Skin of body (tissue), 2 donors: ENCODE results near the gene GATAD2B. TPM values are rescaled to one million over a fixed set of nuclear protein-coding genes. Genes with fewer than 3 reads are reported as not detected.
"Not testable (repeated sequence)": the region's sequence is repeated elsewhere in the genome, so short reads cannot be mapped to it uniquely, and the experiment has no call there.

Experiments used
- DNase-seq: peaks from one replicate; lab custom pipeline; 2025; lab: John Stamatoyannopoulos, UW
- total RNA-seq: library from RNA; depleted of rRNA; stranded (reverse); fragments of >200 nt; gene quantifications from one replicate; pipeline ENCODE4 v1.2.3, GENCODE V29; 2014

GATAD2B gene
- total RNA-seq, 1 donor from 2014 or later: 12.6 TPM

GRCh38 chr1:153796786-153797659 is 125.7 kb downstream of the GATAD2B start:
- no peak for DNase-seq

GRCh38 chr1:153795934-153796785 is 126.6 kb downstream of the GATAD2B start:
- DNase-seq: no peak

DNA sequence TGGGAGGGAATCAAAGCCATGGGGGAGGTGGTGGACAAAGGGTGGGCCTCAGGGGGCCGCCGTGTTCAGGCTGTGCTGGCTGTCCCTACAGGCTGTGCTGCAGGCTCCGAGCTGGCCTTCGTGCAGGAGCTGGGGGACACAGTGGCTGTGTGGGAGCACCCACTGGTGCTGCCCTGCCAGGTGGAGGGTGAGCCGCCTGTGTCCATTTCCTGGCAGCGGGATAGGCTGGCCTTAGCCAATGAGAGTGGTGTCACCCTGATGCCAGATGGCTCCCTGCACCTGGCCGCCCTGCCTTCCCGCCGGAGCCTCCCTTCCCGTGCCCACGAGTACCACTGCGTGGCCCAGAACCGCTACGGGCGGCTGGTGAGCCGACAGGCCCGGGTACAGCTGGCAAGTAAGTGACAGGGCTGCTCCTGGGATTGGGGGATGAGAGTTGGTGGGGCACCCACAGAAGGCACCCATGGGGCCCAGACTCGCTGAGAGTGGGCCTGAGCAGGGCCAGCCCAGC is 127.4 kb downstream of the GATAD2B start:
- DNase-seq: no peak

DNA sequence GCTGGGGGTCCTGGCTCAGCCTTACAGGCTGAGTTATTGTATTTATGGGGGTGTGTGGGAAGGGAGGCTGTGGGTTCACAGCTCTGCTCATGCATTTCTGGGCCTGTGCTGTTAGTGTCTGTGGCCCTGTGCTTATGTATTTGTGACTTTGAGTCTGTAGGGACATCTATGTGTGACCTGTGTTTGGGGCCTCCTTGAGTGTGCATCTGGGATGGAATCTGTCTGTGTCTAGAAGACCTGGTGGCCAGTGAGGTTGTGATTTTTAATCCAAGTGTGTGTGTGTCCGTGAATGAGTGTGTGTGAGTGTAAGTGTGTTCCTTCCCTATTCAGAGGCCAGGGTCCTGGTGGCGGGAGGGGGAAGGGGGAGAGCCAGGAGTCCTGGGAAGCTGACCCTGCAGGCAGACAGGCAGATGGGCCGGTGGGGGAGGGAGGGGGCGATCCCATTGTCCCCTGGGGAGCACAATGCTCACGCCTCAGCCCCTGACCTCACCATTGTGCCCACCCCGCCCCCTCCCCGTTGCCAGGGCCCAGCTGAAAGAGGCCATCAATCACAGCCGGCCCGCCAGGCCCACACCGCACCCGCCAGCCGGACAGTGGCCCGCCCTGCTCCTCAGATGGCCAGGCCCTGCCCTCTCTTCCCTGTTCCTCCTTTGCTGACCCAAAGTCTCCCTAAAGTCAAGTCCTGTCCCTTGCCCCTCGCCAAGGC is 128.0 kb downstream of the GATAD2B start:
- DNase-seq: no peak

DNA sequence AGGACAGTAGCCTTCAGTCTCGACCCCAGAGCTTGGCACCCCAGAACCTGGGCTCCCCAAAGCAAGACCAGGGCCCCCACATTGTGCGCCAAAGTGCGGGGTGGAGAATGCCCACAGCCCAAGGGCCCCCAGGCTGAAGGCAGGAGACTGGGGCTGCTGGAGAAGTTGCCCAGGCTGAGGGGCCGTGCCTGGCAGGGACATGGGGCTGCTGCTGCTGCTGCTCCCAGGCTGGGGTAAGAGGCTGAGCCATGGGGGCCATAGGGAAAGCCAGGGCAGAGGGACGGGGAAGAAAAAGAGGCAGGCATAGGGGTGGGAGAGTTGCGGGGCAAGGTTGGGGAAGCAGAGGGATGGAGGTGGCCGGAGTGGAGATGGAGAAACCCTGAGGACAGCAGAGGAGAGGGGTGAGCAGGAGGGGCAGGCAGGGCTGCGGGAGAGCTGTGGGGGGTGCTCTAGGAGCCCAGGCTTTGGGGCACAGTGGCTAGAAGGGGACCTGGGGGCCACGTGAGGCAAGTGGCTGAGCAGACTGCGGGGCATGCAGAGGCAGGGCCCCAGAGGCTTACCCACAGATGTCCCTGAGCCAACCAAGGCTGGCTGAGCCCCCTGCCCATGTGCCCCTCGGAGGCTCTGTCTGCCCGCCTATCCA is 128.7 kb downstream of the GATAD2B start:
- DNase-seq: no peak

DNA sequence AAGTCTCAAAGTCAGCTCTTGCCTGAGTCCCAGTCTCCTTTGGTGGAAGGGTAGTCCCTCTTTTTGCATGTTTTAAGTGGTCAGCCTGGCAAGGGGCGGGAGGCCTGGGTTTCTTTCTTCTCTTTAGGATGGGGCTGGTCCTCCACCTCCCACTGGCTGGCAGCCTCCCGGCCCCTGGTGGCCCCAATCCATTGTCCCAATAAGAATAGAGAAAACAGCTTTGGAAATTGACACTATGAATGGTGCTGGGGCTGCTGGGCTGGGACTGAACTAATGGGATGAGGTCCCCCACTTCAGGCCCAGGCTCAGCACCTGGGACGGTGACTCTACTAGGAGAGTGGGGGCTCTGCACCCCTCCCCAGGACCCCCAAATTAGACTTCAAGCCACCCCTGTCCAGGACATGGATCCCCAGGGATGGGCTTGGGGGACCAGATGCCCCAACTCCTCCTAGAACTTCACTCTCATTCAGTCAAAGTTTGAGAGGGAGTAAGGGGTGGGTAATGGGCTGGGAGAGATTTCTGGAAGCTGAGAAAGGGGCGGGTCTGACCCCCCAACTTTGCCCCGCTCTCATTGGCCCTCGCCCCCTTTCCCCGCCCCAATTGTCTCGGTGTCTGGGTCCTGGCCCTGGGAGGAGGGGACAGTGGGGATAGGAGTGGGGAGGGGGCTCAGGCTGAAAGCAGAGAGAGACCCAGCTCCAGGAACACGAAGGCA is 129.4 kb downstream of the GATAD2B start:
- no peak for DNase-seq

GRCh38 chr1:153792631-153793041 is 130.1 kb downstream of the GATAD2B start:
- no peak for DNase-seq

DNA sequence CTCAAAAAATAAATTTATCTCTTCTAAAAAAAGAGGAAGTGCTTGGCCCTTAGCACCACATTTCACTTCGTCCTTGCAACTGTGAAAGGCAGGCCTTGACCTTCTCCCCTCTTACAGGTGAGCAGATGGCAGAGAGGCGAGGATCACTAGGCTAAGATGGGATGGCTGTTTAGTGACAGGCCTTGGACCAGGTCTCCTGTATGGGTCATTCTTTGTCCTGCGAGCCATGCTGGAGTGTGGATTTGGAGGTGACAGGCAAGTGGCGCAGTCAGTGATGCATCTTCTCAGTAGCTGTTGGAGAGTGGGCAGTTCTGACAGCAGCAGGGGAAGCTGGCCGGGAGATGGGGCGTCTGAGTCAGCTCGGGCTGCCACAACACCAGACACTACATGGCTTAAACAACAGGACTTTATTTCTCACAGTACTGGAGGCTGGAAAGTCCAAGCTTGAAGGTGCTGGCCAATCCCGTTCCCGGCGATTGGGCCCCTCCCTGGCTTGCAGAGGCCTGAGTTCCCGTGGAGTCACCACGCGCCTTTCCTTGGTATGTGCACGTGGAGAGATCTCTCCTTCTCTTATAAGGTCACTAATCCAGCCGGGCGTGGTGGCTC is 131.0 kb downstream of the GATAD2B start:
- DNase-seq: no peak

- peak; percentile 76 for DNase-seq
Observed at GRCh38 chr1:153790966-153791647, 131.7 kb downstream of the GATAD2B start.

DNA sequence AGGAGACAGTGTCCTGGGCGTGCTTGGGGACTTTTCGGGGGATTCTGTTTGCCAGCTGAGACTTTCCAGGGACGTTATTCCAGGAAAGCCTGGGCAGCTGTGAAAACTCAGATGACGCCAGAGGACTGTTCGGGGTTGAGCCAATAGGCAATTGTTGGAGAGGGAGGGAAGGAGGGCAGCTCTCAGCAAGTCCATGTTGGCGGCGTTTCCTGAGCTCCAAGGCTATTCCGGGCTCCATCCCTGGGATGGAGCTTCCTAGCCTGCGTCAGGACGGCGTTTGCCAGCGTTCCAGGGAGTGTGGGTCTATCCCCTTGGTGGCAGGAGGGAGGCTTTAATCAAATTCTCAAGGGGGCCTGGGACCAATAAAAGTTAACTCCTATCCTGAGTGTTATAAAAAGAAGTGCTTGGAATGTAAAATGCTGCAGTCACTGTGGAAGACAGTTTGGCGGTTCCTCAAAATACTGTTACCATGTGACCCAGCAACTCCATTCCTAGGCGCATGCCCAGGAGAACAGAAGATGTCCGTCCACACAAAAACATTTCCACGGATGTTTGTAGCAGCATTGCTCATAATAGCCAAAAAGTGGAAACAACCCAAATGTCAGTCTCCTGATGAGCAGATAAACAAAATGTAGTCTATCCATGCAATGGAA is 132.3 kb downstream of the GATAD2B start:
- peak; percentile 93 for DNase-seq

DNA sequence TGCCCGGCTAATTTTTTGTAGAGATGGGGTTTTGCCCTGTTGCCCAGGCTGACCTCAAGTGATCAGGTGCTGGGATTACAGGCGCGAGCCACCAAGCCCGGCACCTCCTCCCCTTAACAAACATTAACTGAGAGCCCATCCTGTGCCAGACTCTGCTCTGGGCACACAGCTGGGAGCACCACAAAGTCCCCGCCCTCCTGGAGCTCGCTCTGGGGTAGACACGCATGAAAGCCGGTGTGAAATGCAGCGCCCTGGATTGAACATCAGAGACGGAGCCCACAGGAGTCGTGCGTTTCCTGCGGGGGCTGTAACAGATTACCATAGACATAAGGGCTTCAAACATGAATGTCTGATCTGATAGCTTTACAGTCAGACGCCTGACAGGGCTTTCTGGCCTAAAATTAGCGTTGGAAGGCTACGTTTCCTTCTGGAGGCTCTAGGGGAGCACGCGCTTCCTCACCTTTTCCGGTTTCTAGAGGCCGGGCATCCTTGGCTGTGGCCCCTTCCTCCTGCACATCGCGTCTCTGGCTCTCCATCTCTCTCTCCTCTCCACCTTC is 133.2 kb downstream of the GATAD2B start:
- DNase-seq: no peak

DNA sequence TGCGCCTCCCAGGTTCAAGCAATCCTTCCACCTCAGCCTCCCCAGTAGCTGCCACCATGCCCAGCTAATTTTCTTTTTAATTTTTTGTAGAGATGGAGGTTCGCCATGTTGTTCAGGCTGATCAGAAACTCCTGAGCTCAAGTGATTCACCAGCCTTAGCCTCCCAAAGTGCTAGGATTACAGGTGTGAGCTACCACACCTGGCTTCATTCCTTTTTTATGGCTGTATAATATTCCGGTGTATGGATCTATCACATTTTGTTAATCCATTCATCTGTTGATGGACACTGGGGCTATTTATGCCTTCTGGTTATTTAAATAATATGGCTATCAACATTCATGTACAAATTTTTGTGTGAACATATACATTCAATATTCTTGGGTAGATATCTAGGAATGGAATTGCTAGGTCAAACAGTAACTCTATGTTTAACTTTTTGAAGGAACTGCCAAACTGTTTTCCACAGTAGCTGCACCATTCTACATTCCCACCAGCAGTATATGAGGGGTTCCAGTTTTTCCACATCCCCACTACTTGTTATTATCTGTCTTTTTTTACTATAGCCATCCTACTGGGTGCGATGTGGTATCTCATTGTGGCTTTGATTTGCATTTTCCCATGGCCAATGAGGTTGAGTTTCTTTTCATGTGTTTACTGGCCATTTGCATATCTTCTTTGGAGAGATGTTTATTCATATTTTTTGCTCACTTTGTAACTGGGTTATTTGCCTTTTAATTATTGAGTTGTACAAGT is 136.6 kb downstream of the GATAD2B start:
- no peak for DNase-seq

DNA sequence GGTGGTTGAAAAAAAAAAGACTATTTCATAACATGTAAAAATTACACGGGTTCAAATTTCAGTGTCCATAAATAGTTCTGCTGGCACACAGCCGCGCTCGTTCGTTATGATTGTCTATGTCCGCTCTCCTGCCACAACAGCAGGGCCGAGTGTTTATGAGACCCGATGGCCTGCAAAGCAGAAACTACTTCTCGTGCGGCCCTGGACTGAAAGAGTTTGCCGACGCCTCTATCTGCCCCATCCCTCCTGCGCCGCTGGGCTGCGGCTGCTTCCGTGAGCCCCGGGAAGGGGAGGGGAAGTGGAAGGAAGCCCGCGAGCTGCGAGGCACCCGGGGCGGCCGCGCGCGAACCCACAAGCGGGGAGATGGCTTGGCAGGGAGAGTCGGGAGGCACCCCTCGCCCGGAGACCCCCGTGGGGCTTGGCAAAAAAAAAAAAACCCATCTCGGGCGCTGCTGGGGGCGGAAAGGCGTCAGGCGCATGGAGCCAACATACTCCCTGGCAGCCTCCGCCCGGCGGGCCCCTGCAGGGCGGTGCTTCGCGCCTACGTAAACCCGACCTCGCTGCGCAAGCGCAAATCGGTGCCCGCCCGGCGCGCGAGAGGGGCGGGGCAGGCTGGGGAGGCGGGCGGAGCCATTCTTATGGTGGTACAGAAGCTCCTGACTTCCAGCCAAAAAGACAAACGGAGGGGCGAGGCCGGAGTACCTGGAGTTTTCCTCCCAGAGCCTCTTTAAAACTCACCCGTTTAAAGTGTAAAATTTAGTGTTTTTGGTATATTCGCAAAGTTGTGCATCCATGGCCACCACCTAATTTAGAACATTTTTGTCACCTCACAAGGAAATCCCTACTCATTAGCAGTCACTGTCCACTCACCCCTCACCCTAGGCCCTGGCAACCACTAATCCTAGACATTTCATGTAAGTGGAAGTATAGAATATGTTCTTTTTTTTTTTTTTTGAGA is 139.3 kb downstream of the GATAD2B start:
- peak; percentile 90 for DNase-seq

- DNase-seq: not testable (repeated sequence)
Observed at GRCh38 chr1:153782648-153783047, 140.1 kb downstream of the GATAD2B start.

- DNase-seq: no peak
Observed at GRCh38 chr1:153780551-153780950, 142.2 kb downstream of the GATAD2B start.

- no peak for DNase-seq
Observed at GRCh38 chr1:153779781-153780541, 142.8 kb downstream of the GATAD2B start.
